Measurements from ENCODE around the gene ZNF467.

Gene ZNF467

DNA sequence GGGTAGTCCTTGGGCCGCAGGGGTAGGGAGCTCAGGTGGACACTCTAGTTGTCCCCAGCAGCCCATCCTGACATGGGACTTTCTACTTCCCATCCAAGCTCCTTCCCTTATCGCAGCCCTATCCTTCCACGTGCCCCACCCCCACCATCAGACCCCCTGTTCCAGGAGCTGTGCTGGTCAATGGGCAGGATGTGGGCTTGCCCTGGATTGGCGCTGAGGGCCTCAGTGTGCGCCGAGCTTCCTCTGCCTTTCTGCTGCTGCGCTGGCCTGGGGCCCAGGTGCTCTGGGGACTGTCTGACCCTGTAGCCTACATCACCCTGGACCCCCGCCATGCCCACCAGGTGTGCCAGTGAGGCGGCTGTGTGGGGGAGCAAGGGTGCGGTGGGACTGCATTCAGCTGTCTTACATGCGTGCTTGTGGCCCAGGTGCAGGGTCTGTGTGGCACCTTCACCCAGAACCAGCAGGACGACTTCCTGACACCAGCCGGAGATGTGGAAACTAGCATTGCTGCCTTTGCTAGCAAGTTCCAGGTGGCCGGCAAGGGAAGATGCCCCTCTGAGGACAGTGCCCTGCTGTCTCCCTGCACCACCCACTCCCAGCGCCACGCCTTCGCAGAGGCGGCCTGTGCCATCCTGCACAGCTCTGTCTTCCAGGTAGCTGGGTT, 9.4 kb upstream of the ZNF467 start:
- no peak for DNase-seq (ENCODE audit: low read depth)
- TF ChIP-seq CTCF (conservative IDR thresholded peaks at IDR 0.05; ENCODE audit: low read length): no peak
- no peak overlapping the region for H3K4me3 ChIP-seq (ENCODE audit: low read length)

- no peak for TF ChIP-seq CTCF (conservative IDR thresholded peaks at IDR 0.05; ENCODE audit: low read length)
- DNase-seq (ENCODE audit: low read depth): no peak
- no peak overlapping the region for H3K4me3 ChIP-seq (ENCODE audit: low read length)
Measured at GRCh38 chr7:149781921-149782320, 8.5 kb upstream of the ZNF467 start.

- no peak for DNase-seq (ENCODE audit: low read depth)
- no peak overlapping the region for H3K4me3 ChIP-seq (ENCODE audit: low read length)
- no peak for TF ChIP-seq CTCF (conservative IDR thresholded peaks at IDR 0.05; ENCODE audit: low read length)
Measured at GRCh38 chr7:149780636-149781419, 7.4 kb upstream of the ZNF467 start.

DNA sequence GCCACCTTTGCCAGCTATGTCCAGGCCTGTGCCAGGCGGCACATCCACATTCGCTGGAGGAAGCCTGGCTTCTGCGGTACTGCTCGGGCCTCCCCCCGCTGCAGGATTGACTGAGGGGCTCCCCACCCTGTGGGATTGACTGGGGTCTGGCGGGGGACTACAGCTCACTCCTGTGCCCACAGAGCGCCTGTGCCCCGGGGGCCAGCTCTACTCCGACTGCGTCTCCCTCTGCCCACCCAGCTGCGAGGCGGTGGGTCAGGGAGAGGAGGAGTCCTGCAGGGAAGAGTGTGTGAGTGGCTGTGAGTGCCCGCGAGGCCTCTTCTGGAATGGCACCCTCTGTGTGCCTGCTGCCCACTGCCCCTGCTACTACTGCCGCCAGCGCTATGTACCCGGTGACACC, 6.7 kb upstream of the ZNF467 start:
- no peak for DNase-seq (ENCODE audit: low read depth)
- no peak for TF ChIP-seq CTCF (conservative IDR thresholded peaks at IDR 0.05; ENCODE audit: low read length)

GRCh38 chr7:149779502-149779805, 6.1 kb upstream of the ZNF467 start:
- no peak for DNase-seq (ENCODE audit: low read depth)
- H3K4me3 ChIP-seq (ENCODE audit: low read length): no peak overlapping the region
- no peak for TF ChIP-seq CTCF (conservative IDR thresholded peaks at IDR 0.05; ENCODE audit: low read length)

More for the DNA sequence above, 6.7 kb upstream of the ZNF467 start:
- no peak overlapping the region for H3K4me3 ChIP-seq (ENCODE audit: low read length)

GRCh38 chr7:149778696-149779501, 5.5 kb upstream of the ZNF467 start:
- H3K4me3 ChIP-seq (ENCODE audit: low read length): no peak overlapping the region
- no peak for TF ChIP-seq CTCF (conservative IDR thresholded peaks at IDR 0.05; ENCODE audit: low read length)
- DNase-seq (ENCODE audit: low read depth): no peak

Data from AG10803 (cell line).